ENCODE results near the gene SRGAP1.
"Not testable (repeated sequence)": the region's sequence is repeated elsewhere in the genome, so short reads cannot be mapped to it uniquely, and the experiment has no call there.

The SRGAP1 gene

GRCh38 chr12:64053117-64053516, 208.6 kb downstream of the SRGAP1 start:
- DNase-seq (ENCODE audit: low read depth), result no peak

GRCh38 chr12:64054079-64054520, 209.6 kb downstream of the SRGAP1 start:
- no peak for DNase-seq (ENCODE audit: low read depth)

GRCh38 chr12:64056741-64057140, 212.2 kb downstream of the SRGAP1 start:
- no peak for DNase-seq (ENCODE audit: low read depth)

GRCh38 chr12:64057706-64058105, 213.2 kb downstream of the SRGAP1 start:
- no peak for DNase-seq (ENCODE audit: low read depth)

GRCh38 chr12:64058541-64059265, 214.2 kb downstream of the SRGAP1 start:
- no peak for DNase-seq (ENCODE audit: low read depth)

GRCh38 chr12:64059685-64060084, 215.2 kb downstream of the SRGAP1 start:
- DNase-seq (ENCODE audit: low read depth), result no peak

- DNase-seq (ENCODE audit: low read depth), result no peak
These were observed 217.4 kb downstream of the SRGAP1 start for GRCh38 chr12:64061868-64062375.

GRCh38 chr12:64063121-64063520, 218.6 kb downstream of the SRGAP1 start:
- no peak for DNase-seq (ENCODE audit: low read depth)

- DNase-seq (ENCODE audit: low read depth), result no peak
These were observed 219.7 kb downstream of the SRGAP1 start for GRCh38 chr12:64064240-64064639.

GRCh38 chr12:64064706-64065105, 220.2 kb downstream of the SRGAP1 start:
- no peak for DNase-seq (ENCODE audit: low read depth)

- peak; percentile 48 for DNase-seq (ENCODE audit: low read depth)
These were observed 221.5 kb downstream of the SRGAP1 start for GRCh38 chr12:64065881-64066451.

GRCh38 chr12:64066776-64067175, 222.3 kb downstream of the SRGAP1 start:
- DNase-seq (ENCODE audit: low read depth), result no peak

- no peak for DNase-seq (ENCODE audit: low read depth)
These were observed 226.0 kb downstream of the SRGAP1 start for GRCh38 chr12:64070454-64070853.

GRCh38 chr12:64072916-64073575, 228.5 kb downstream of the SRGAP1 start:
- no peak for DNase-seq (ENCODE audit: low read depth)

GRCh38 chr12:64076565-64076964, 232.1 kb downstream of the SRGAP1 start:
- not testable (repeated sequence) for DNase-seq (ENCODE audit: low read depth)

GRCh38 chr12:64077922-64078321, 233.4 kb downstream of the SRGAP1 start:
- peak; percentile 24 for DNase-seq (ENCODE audit: low read depth)

GRCh38 chr12:64080319-64081007, 236.0 kb downstream of the SRGAP1 start:
- no peak for DNase-seq (ENCODE audit: low read depth)

- DNase-seq (ENCODE audit: low read depth), result peak; percentile 21
These were observed 236.5 kb downstream of the SRGAP1 start for GRCh38 chr12:64081008-64081404.

GRCh38 chr12:64082116-64082515, 237.6 kb downstream of the SRGAP1 start:
- no peak for DNase-seq (ENCODE audit: low read depth)

- no peak for DNase-seq (ENCODE audit: low read depth)
These were observed 238.4 kb downstream of the SRGAP1 start for GRCh38 chr12:64082866-64083268.

- DNase-seq (ENCODE audit: low read depth), result peak; percentile 87
These were observed 239.0 kb downstream of the SRGAP1 start for GRCh38 chr12:64083285-64084210.
